Measurements from ENCODE around the gene IRX2.

Gene IRX2

GRCh38 chr5:2751592-2752021 is at the start of gene IRX2:
Gene IRX2, minus strand, starts transcription at chr5:2751677. Its CDS starts 264 bp downstream, at chr5:2751413.
- DNase-seq, result no peak

GRCh38 chr5:2800035-2800434 is 48.6 kb upstream of the IRX2 start:
- no peak for DNase-seq

- DNase-seq, result no peak
Measured at GRCh38 chr5:2797981-2798380, 46.5 kb upstream of the IRX2 start.

- no peak for DNase-seq
Measured at GRCh38 chr5:2797160-2797559, 45.7 kb upstream of the IRX2 start.

GRCh38 chr5:2783223-2783622 is 31.7 kb upstream of the IRX2 start:
- no peak for DNase-seq

- DNase-seq, result no peak
Measured at GRCh38 chr5:2782658-2783057, 31.2 kb upstream of the IRX2 start.

- DNase-seq, result no peak
Measured at GRCh38 chr5:2780421-2781171, 29.1 kb upstream of the IRX2 start.

- no peak for DNase-seq
Measured at GRCh38 chr5:2779459-2779858, 28.0 kb upstream of the IRX2 start.

- DNase-seq, result no peak
Measured at GRCh38 chr5:2776337-2777302, 25.1 kb upstream of the IRX2 start.

GRCh38 chr5:2773327-2773726 is 21.9 kb upstream of the IRX2 start:
- DNase-seq, result no peak

- DNase-seq, result no peak
Measured at GRCh38 chr5:2767089-2767488, 15.6 kb upstream of the IRX2 start.

- DNase-seq, result no peak
Measured at GRCh38 chr5:2764581-2764980, 13.1 kb upstream of the IRX2 start.

GRCh38 chr5:2763533-2763794 is 12.0 kb upstream of the IRX2 start:
- no peak for DNase-seq

GRCh38 chr5:2762744-2763532 is 11.5 kb upstream of the IRX2 start:
- DNase-seq, result no peak

GRCh38 chr5:2761921-2762488 is 10.5 kb upstream of the IRX2 start:
- no peak for DNase-seq

- DNase-seq, result no peak
Measured at GRCh38 chr5:2759696-2760461, 8.4 kb upstream of the IRX2 start.

GRCh38 chr5:2759091-2759490 is 7.6 kb upstream of the IRX2 start:
- DNase-seq, result no peak

- no peak for DNase-seq
Measured at GRCh38 chr5:2758632-2759031, 7.2 kb upstream of the IRX2 start.

GRCh38 chr5:2757563-2758351 is 6.3 kb upstream of the IRX2 start:
- no peak for DNase-seq

GRCh38 chr5:2756211-2757152 is 5.0 kb upstream of the IRX2 start:
- DNase-seq, result no peak

All from Kasumi-1 (cell line).